ENCODE results near the gene SLC44A3.

SLC44A3 gene

GRCh38 chr1:94884507-94884906 lies 64.3 kb downstream of the SLC44A3 start:
- DNase-seq (ENCODE audit: low read depth): no peak
- H3K4me3 ChIP-seq (ENCODE audit: low read depth, low read length): no peak overlapping the region
- TF ChIP-seq CTCF (IDR thresholded peaks at IDR 0.05; ENCODE audit: low read depth, low read length) (no peak), MYC (IDR thresholded peaks at IDR 0.05; ENCODE audit: low read depth, low read length) (no peak), MAX (IDR thresholded peaks at IDR 0.05; ENCODE audit: low read depth, low read length) (no peak), POLR2A (IDR thresholded peaks at IDR 0.05; ENCODE audit: extremely low read depth, insufficient read length) (no peak)

GRCh38 chr1:94886361-94886760 lies 66.2 kb downstream of the SLC44A3 start:
- no peak for DNase-seq (ENCODE audit: low read depth)
- H3K4me3 ChIP-seq (ENCODE audit: low read depth, low read length): no peak overlapping the region
- TF ChIP-seq POLR2A (IDR thresholded peaks at IDR 0.05; ENCODE audit: extremely low read depth, insufficient read length): no peak
- TF ChIP-seq MAX (IDR thresholded peaks at IDR 0.05; ENCODE audit: low read depth, low read length): no peak
- TF ChIP-seq CTCF (IDR thresholded peaks at IDR 0.05; ENCODE audit: low read depth, low read length): no peak
- TF ChIP-seq MYC (IDR thresholded peaks at IDR 0.05; ENCODE audit: low read depth, low read length): no peak

GRCh38 chr1:94887106-94887505 lies 66.9 kb downstream of the SLC44A3 start:
- no peak for DNase-seq (ENCODE audit: low read depth)
- TF ChIP-seq MYC (IDR thresholded peaks at IDR 0.05; ENCODE audit: low read depth, low read length): no peak
- TF ChIP-seq MAX (IDR thresholded peaks at IDR 0.05; ENCODE audit: low read depth, low read length): no peak
- no peak for TF ChIP-seq CTCF (IDR thresholded peaks at IDR 0.05; ENCODE audit: low read depth, low read length)
- no peak for TF ChIP-seq POLR2A (IDR thresholded peaks at IDR 0.05; ENCODE audit: extremely low read depth, insufficient read length)
- H3K4me3 ChIP-seq (ENCODE audit: low read depth, low read length): no peak overlapping the region

GRCh38 chr1:94887603-94888171 lies 67.5 kb downstream of the SLC44A3 start:
- DNase-seq (ENCODE audit: low read depth): no peak
- H3K4me3 ChIP-seq (ENCODE audit: low read depth, low read length): no peak overlapping the region
- no peak for TF ChIP-seq CTCF (IDR thresholded peaks at IDR 0.05; ENCODE audit: low read depth, low read length)
- no peak for TF ChIP-seq MAX (IDR thresholded peaks at IDR 0.05; ENCODE audit: low read depth, low read length)
- no peak for TF ChIP-seq MYC (IDR thresholded peaks at IDR 0.05; ENCODE audit: low read depth, low read length)
- no peak for TF ChIP-seq POLR2A (IDR thresholded peaks at IDR 0.05; ENCODE audit: extremely low read depth, insufficient read length)

- no peak overlapping the region for H3K4me3 ChIP-seq (ENCODE audit: low read depth, low read length)
- no peak for DNase-seq (ENCODE audit: low read depth)
- TF ChIP-seq CTCF (IDR thresholded peaks at IDR 0.05; ENCODE audit: low read depth, low read length): no peak
- no peak for TF ChIP-seq MYC (IDR thresholded peaks at IDR 0.05; ENCODE audit: low read depth, low read length)
- no peak for TF ChIP-seq MAX (IDR thresholded peaks at IDR 0.05; ENCODE audit: low read depth, low read length)
- no peak for TF ChIP-seq POLR2A (IDR thresholded peaks at IDR 0.05; ENCODE audit: extremely low read depth, insufficient read length)
These were observed 68.0 kb downstream of the SLC44A3 start for GRCh38 chr1:94888201-94888600.
